SU-DHL-6 (cell line): ENCODE results near the gene SLC24A3.

Source experiments
- CTCF ChIP-seq: fragments of 200-600 bp; sonication (generic); IDR thresholded peaks from one replicate; pipeline ENCODE4 v1.5.1; 2017; ENCODE audit warnings: antibody characterized with exemption, mild to moderate bottlenecking, low read length, moderate library complexity; ENCODE audit not compliant: insufficient read depth, poor library complexity, severe bottlenecking
- EZH2phosphoT487 ChIP-seq: fragments of 200-600 bp; sonication (generic), shearing (Covaris generic); conservative IDR thresholded peaks from 2 replicates; pipeline ENCODE4 v1.6.1; 2018; ENCODE audit warnings: mild to moderate bottlenecking, antibody characterized with exemption, low read length, moderate library complexity, mixed read lengths

GRCh38 chr20:19512886-19513677 is 300.6 kb downstream of the SLC24A3 start:
- TF ChIP-seq CTCF = no peak
- TF ChIP-seq EZH2phosphoT487 = no peak
